Activated T-helper 1 cell treated with anti-CD3 and anti-CD28 coated beads, Interleukin-12 subunit alpha, Interleukin-12 subunit beta, Interleukin-2, Interleukin-4 antibody, amounts not matched to agents 30 ng/mL and 10 ng/mL and 1 ng/mL, durations not matched to agents 14 hours and 24 hours and 36 hours (primary cell): ENCODE results near the gene PUM2. TPM values are rescaled to one million over a fixed set of nuclear protein-coding genes. Genes with fewer than 3 reads are reported as not detected.

Source experiments
- DNase-seq: peaks from one replicate; pipeline ENCODE4 v3.0.0; 2021; ENCODE audit warnings: low spot score
- H3K27ac Mint-ChIP-seq: one replicate; pipeline ENCODE4 v1.8.0; 2021; ENCODE audit warnings: mild to moderate bottlenecking, mixed read lengths
- H3K27me3 Mint-ChIP-seq: one replicate; pipeline ENCODE4 v1.8.0; 2022; ENCODE audit warnings: mild to moderate bottlenecking, moderate library complexity, mixed read lengths; ENCODE audit not compliant: insufficient read depth
- H3K36me3 Mint-ChIP-seq: one replicate; pipeline ENCODE4 v1.8.0; 2021; ENCODE audit warnings: low read depth, mixed read lengths
- H3K4me1 Mint-ChIP-seq: one replicate; pipeline ENCODE4 v1.8.0; 2021; ENCODE audit warnings: low read depth, mixed read lengths
- H3K4me3 Mint-ChIP-seq: one replicate; pipeline ENCODE4 v1.8.0; 2021; ENCODE audit warnings: mild to moderate bottlenecking, moderate library complexity, mixed read lengths
- H3K9me3 Mint-ChIP-seq: one replicate; pipeline ENCODE4 v1.8.0; 2021; ENCODE audit warnings: mixed read lengths
- intact Hi-C: fragments of 100-400 bp; cut with micrococcal nuclease; formaldehyde crosslinking; loops from one replicate; pipeline ENCODE4 v1.15.1; 2024
- total RNA-seq: library from RNA; stranded (reverse); gene quantifications from 2 replicates; pipeline ENCODE4 v1.2.3, GENCODE V29; 2022

The PUM2 gene
- total RNA-seq, 1 donor from 2014 or later = 125 TPM

DNA sequence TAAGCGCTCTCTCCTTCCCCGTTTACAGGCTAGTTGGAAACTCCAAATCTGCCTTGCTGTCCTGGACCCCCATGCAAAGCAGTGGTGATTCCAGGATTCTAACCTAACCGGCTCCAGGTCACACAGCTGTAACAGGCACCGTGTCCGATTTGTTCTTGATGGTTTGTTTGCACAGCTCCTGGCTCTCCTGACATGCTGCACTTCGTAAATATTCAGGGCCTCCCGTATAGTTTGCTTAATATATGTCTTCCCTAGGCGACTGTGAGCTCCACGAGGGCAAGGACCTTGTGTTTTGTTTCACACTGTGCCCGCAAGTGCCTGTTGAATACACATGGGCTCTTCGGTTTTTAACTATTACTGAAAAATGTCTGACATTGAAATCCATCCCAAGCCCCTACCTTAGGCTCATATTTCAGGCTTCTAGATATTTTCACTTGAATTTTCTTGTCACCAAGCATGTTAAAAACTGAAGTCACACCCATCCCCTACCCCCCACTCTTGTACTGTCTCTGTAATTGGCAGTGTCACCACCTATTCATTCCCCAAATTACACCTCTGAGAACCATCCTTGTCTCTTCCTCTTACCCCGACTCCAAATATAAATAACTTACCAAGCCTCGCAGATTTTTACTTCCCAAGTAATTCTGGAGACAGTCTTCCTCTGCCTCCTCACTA is 1.0 kb upstream of the PUM2 start:
- Mint-ChIP-seq H3K27ac (no peak overlapping the region), H3K4me3 (no peak overlapping the region), H3K36me3 (peaks cover 21% of the 10 kb centered on the region), H3K4me1 (peaks cover 28% of the 10 kb centered on the region), H3K9me3 (no peaks in the 10 kb centered on the region), H3K27me3 (no peaks in the 10 kb centered on the region)
- DNase-seq = no peak
- intact Hi-C loops = loop anchor here (1.0 to 5.0 kb wide), 8 partner anchors 14 to 1789 kb away; partner anchors contain the start of genes HS1BP3, LDAH, RDH14 and WDR35

- Mint-ChIP-seq H3K27me3 (no peaks in the 10 kb centered on the region), H3K4me3 (peak overlapping the region; percentile 92), H3K36me3 (peaks cover 27% of the 10 kb centered on the region), H3K27ac (peak overlapping the region; percentile 92), H3K4me1 (peaks cover 43% of the 10 kb centered on the region), H3K9me3 (no peaks in the 10 kb centered on the region)
- intact Hi-C loops = loop anchor here (1.0 to 5.0 kb wide), 8 partner anchors 24 to 1788 kb away; partner anchors contain the start of genes LDAH, RDH14, RHOB and TTC32
- DNase-seq = peak; percentile 53
Observed at GRCh38 chr2:20350041-20350712, 467 bp downstream of the PUM2 start.

DNA sequence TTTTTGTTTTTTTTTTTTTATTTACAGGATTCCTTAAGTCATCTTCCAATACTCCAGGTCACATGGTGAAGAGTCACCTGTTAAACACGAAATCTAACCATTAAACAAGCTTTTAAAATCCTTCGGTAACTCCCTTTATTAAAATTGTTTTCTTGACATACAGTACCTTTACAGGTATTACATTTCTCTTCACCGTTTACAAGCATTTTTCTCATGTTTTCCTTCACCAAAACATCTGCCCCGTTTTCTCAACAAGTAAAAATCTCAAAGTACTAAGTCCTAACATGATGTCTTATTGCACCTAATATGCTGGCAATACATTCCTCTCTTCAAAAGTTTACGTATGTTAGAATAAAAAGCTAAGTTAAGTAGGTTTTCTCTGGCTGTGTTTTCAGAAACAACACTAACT is 1.1 kb downstream of the PUM2 start:
- peak overlapping the region; percentile 92 for H3K27ac Mint-ChIP-seq
- no peak for DNase-seq
- peaks cover 27% of the 10 kb centered on the region for H3K36me3 Mint-ChIP-seq
- intact Hi-C loops = loop anchor here (5.0 kb wide), 1 partner anchor 37 kb away; no protein-coding TSS in a partner anchor
- H3K4me3 Mint-ChIP-seq = peak overlapping the region; percentile 92
- peaks cover 47% of the 10 kb centered on the region for H3K4me1 Mint-ChIP-seq
- H3K9me3 Mint-ChIP-seq = no peaks in the 10 kb centered on the region
- H3K27me3 Mint-ChIP-seq = no peaks in the 10 kb centered on the region

- Mint-ChIP-seq H3K36me3 (peaks cover 27% of the 10 kb centered on the region), H3K9me3 (no peaks in the 10 kb centered on the region), H3K4me3 (peak overlapping the region; percentile 92), H3K27me3 (no peaks in the 10 kb centered on the region), H3K27ac (peak overlapping the region; percentile 53), H3K4me1 (peaks cover 57% of the 10 kb centered on the region)
- no peak for DNase-seq
- intact Hi-C loops = loop anchor here (5.0 kb wide), 1 partner anchor 36 kb away; no protein-coding TSS in a partner anchor
Observed at GRCh38 chr2:20348542-20348941, 2.1 kb downstream of the PUM2 start.

- DNase-seq = no peak
- H3K4me3 Mint-ChIP-seq = peak overlapping the region; percentile 11
- no peaks in the 10 kb centered on the region for H3K9me3 Mint-ChIP-seq
- peaks cover 27% of the 10 kb centered on the region for H3K36me3 Mint-ChIP-seq
- intact Hi-C loops = loop anchor here (5.0 kb wide), 1 partner anchor 34 kb away; no protein-coding TSS in a partner anchor
- H3K27ac Mint-ChIP-seq = peak overlapping the region; percentile 30
- H3K4me1 Mint-ChIP-seq = peaks cover 58% of the 10 kb centered on the region
- no peaks in the 10 kb centered on the region for H3K27me3 Mint-ChIP-seq
Observed at GRCh38 chr2:20346565-20347381, 3.9 kb downstream of the PUM2 start.

- H3K9me3 Mint-ChIP-seq = no peaks in the 10 kb centered on the region
- H3K36me3 Mint-ChIP-seq = peaks cover 18% of the 10 kb centered on the region
- no peaks in the 10 kb centered on the region for H3K27me3 Mint-ChIP-seq
- no peak overlapping the region for H3K4me3 Mint-ChIP-seq
- H3K4me1 Mint-ChIP-seq = peaks cover 59% of the 10 kb centered on the region
- intact Hi-C loops = no loop called here
- no peak overlapping the region for H3K27ac Mint-ChIP-seq
- no peak for DNase-seq
Observed at GRCh38 chr2:20343128-20343527, 7.5 kb downstream of the PUM2 start.

GRCh38 chr2:20339012-20339411 is 11.6 kb downstream of the PUM2 start:
- H3K4me1 Mint-ChIP-seq = peaks cover 52% of the 10 kb centered on the region
- no peak overlapping the region for H3K4me3 Mint-ChIP-seq
- no peaks in the 10 kb centered on the region for H3K9me3 Mint-ChIP-seq
- H3K36me3 Mint-ChIP-seq = peaks cover 9% of the 10 kb centered on the region
- no peak overlapping the region for H3K27ac Mint-ChIP-seq
- DNase-seq = no peak
- no peaks in the 10 kb centered on the region for H3K27me3 Mint-ChIP-seq
- intact Hi-C loops = no loop called here

DNA sequence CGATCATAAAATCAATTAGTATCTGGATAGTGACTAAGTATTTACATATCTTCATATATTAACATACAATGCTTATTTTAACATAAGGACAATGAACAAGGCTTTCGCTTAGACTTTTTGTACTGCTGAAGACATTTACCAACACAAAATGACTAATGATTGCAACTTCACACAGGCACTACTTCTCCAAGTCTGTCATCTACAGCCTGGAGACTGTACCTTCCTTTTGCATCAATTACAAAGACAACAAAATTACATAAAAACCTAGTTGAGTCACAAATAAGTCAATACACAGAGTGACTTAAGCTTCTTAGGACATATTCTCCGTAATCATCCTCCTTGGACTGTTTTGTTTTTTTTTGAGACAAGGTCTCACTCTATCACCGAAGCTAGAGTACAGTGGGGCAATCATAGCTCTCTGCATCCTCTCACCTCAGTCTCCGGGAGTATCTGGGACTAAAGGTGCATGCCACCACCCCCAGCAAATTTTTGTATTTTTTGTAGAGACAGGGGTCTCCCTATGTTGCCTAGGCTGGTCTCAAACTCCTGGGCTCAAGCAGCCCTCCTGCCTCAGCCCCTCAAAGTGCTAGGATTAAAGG is 15.9 kb downstream of the PUM2 start:
- intact Hi-C loops = no loop called here
- peaks cover 22% of the 10 kb centered on the region for H3K9me3 Mint-ChIP-seq
- DNase-seq = no peak
- H3K27me3 Mint-ChIP-seq = no peaks in the 10 kb centered on the region
- H3K27ac Mint-ChIP-seq = no peak overlapping the region
- no peak overlapping the region for H3K4me3 Mint-ChIP-seq
- H3K36me3 Mint-ChIP-seq = peaks cover 32% of the 10 kb centered on the region
- H3K4me1 Mint-ChIP-seq = peaks cover 62% of the 10 kb centered on the region

DNA sequence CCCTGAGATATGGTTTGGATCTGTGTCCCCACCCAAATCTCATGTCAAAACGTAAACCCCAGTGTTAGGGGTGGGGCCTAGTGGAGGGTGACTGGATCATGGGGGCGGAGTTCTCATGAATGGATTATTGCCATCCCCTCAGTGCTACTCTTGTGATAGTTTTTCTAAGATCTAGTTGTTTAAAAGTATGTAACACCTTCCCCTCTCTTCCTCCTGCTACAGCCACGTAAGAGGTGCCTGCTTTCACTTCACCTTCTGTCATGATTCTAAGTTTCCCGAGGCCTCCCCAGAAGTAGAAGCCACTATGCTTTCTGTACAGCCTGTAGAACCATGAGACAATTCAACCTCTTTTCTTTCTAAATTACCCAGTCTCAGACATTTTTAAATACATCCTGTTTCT is 16.9 kb downstream of the PUM2 start:
- Mint-ChIP-seq H3K27ac (no peak overlapping the region), H3K4me1 (peaks cover 65% of the 10 kb centered on the region), H3K27me3 (no peaks in the 10 kb centered on the region), H3K36me3 (peaks cover 35% of the 10 kb centered on the region), H3K9me3 (peaks cover 22% of the 10 kb centered on the region), H3K4me3 (no peak overlapping the region)
- intact Hi-C loops = no loop called here
- DNase-seq = no peak

- no peak for DNase-seq
- Mint-ChIP-seq H3K36me3 (peaks cover 55% of the 10 kb centered on the region), H3K4me1 (peaks cover 69% of the 10 kb centered on the region), H3K27ac (no peak overlapping the region), H3K27me3 (no peaks in the 10 kb centered on the region), H3K9me3 (peaks cover 22% of the 10 kb centered on the region), H3K4me3 (no peak overlapping the region)
- intact Hi-C loops = no loop called here
Observed at GRCh38 chr2:20330192-20330591, 20.5 kb downstream of the PUM2 start.

- Mint-ChIP-seq H3K9me3 (peaks cover 19% of the 10 kb centered on the region), H3K27ac (no peak overlapping the region), H3K36me3 (peaks cover 55% of the 10 kb centered on the region), H3K4me3 (no peak overlapping the region), H3K27me3 (no peaks in the 10 kb centered on the region), H3K4me1 (peaks cover 74% of the 10 kb centered on the region)
- DNase-seq = no peak
- intact Hi-C loops = loop anchor here (2.0 kb wide), 1 partner anchor 37 kb away; no protein-coding TSS in a partner anchor
Observed at GRCh38 chr2:20327370-20327769, 23.3 kb downstream of the PUM2 start.

- Mint-ChIP-seq H3K4me1 (peaks cover 76% of the 10 kb centered on the region), H3K27ac (peak overlapping the region; percentile 4), H3K9me3 (peaks cover 8% of the 10 kb centered on the region), H3K27me3 (no peaks in the 10 kb centered on the region), H3K4me3 (no peak overlapping the region), H3K36me3 (peaks cover 55% of the 10 kb centered on the region)
- DNase-seq = peak; percentile 25
- intact Hi-C loops = loop anchor here (1.0 to 2.0 kb wide), 3 partner anchors 24 to 39 kb away; partner anchors contain the start of gene PUM2
Observed at GRCh38 chr2:20326163-20326780, 24.4 kb downstream of the PUM2 start.
